MV-4-11 (cell line): ENCODE results near the gene SENP1.
"Not testable (repeated sequence)": the region's sequence is repeated elsewhere in the genome, so short reads cannot be mapped to it uniquely, and the experiment has no call there.

ENCODE experiments used
- DNase-seq: peaks from one replicate; lab custom pipeline; 2025; lab: John Stamatoyannopoulos, UW

The SENP1 gene

DNA sequence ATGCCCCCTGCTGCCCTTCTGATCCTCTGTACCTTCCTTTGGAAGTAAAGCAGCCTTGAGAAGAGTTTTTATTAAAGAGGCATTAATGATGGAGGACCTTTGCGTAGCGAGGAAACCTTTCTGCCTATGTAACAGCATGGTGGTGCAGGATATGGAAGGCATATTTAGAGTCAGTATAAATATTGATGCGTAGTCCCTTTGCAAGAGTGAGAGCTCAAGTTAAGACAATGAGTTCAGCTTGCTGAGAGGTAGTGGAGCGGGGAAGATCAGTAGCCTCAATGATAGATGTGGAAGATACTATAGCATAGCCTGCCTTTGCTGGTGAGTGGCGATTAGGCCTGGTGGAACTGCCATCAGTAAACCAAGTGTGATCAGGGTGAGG, 5.4 kb upstream of the SENP1 start:
- DNase-seq, result not testable (repeated sequence)

DNA sequence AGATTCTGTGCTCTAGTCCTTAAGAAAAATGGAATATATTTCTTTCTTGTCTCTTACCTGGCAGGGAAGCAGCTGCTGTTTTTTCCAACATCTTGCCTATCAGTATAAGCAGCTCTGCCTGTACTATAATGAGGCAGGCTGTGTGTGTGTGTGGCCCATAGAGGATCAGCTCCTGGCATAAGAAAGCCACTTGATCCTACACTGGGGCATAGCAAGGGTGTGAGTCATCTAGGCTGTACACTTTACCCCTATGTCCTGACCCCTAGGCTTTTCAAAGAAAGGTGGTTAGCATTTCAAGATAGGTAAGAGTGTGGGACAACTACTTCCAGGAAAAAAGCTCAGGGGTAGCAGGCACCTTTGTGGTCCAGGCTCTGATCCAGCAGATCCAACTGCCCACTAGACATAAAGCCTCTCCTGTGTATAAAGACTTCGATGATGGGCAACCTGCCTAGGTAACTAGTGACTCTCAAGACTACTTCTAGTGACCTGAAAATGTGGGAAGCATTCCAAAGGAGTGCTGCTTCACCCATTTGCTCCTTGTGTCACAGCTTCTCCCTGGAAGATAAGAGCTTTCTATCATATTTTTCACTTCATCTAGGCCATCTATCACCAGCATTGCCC, 4.9 kb upstream of the SENP1 start:
- DNase-seq, result no peak

DNA sequence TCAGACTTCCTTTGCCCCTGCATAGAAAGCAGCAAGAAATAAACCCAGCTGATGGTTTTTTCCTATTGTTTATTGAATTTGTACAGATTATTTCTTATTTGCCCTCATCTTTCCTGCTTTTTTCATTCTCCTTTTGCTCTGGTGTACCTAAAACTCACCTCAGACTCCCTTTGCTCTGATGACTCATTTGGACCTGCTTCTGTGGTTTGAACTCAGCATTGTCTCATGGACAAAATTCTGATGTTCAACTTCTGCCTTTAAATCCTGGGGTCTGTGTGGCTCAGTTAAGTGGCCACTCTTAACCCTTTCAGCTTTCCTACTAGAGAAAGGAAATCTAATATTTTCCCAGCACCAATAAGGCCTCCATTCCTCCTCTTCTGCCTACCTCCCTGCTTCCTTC, 3.5 kb upstream of the SENP1 start:
- DNase-seq, result no peak

DNA sequence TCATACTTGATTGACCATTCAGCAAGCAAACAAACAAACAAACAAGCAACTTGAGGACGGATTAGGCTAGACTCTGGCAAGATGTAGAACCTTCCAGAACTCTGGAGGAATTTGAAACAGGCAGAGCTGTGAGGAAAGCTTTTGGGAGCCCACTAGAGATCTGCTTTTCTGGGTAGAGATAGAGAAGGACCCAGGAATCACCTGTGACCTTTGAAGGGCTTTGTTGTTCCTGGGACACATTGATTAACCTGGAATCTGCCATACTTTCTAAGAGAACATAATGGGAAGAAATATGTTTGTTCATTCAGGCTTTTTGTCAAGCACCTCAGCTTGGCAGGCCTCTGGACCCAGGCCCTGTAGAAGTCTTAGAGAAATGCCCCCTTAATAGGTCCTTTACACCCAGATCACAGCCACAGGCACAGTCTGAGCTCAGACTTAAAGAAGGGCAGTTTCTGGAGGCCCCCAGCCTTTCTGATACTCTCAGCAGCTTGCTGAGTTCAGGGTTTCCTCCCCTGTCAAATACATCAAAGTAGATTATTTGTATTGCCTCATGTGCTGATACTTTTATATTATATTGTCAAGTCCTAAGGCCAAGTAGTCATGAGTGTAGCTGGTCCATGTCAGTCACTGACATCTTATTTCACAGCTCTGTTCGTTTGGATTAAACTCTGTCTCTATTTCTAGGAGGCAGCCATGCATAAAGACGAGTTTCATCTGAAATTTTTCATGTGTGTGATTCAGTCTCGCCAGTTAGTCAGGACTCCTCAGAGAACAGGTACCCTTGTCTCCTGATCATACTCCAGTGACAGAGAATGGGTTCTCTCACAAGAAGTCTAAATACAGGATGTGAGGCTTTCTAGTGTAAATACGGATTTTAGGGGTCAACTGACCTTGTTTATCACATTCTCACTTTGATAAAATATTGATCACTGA, 1.1 kb upstream of the SENP1 start:
- DNase-seq, result no peak

DNA sequence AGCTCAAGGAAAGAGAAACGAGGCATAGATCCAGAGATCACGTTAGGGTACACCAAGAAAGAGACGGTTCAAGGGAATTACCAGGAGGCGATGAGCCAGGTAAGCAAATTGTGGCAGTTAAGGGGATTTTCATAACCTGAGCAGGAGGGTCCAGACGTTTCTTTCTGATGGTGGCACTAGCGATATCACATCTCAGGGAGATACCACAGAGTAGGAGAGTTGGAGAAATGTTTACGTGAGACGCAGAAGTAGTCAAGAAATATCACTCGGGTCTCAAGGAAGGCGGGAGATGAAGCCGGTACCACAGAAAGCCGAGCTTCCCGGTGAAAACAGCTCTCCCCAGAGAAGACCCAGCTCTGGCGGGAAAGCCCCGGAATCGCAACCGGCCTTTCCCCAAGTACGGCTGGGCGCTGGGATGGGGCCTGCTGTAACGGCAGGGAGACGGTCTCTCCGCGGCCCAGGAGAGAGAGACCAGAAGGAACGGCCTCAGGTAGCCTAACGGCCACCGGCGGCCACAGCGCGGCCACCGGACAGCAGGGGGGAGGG, 485 bp downstream of the SENP1 start:
- DNase-seq, result no peak

DNA sequence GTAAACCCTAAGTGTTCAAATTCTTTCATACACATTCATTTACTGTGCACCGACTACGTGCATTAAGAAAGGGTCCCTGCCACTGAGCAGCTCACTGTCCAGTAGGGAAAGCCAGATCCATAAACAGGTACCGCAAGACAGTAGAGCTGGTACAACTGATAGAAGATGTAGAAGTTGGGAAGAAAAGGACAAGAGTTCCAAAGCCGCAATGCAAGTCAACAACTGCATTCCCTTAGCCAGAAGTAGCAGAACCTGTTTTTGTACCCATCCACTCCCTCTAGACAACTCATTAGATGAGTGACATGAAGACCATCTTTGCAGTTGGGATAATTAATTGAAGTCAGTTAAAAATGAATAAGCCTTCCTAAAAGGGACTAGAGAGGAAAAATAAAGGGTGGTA, 1.3 kb downstream of the SENP1 start:
- no peak for DNase-seq

DNA sequence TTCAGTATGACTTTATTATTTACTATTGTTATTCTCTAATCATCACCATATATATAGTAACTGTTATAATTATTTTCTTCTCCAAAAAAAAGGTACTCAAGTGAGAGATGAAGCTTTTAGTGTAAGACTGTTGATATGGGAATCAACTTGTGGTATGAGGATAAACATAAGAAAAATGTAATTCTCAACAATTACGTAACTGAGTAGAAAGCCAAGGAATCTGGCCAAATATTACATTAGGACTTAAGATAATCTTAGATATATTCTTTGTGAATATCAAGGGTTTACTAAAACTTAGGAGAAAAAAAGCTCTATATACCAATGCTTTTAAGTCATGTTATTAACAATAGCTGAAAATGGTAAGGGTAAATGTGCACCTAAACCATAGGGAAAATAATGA, 13.3 kb downstream of the SENP1 start:
- no peak for DNase-seq

DNA sequence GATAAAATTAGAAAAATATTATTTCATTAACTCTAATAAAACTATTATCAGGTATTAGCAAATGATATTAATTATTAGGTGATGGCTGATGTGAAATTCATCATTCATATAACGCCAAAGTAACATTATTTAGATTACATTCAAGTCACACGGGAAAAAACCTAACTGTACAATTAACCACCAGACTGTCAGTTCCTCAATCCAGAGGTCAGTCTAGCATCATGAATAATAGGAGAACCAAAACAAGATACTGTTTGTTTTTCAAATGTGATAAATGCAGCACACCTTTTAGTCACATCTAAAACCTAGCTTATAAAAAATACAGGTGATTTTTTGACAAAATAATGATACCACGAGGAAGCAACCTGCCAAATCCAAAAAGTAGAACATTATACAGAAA, 19.6 kb downstream of the SENP1 start:
- no peak for DNase-seq

DNA sequence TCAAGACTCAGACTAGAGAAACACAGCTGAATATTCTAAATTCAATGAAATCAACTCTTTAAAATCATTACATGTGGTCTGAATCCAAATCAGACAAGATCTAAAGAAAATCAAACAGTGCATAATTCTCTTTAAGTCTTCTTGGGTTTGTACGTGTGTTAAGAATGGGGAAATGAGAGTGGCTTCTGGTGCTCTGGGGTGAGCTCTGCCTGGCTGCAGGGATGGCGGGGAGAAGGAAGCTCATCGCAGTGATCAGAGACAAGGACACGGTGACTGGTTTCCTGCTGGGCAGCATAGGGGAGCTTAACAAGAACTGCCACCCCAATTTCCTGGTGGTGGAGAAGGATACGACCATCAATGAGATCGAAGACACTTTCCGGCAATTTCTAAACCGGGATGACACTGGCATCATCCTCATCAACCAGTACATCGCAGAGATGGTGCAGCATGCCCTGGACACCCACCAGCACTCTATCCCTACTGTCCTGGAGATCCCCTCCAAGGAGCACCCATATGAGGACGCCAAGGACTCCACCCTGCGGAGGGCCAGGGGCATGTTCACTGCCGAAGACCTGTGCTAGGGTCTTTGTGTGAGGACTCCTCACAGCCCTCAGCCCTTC, 20.9 kb downstream of the SENP1 start:
- peak; percentile 66 for DNase-seq

DNA sequence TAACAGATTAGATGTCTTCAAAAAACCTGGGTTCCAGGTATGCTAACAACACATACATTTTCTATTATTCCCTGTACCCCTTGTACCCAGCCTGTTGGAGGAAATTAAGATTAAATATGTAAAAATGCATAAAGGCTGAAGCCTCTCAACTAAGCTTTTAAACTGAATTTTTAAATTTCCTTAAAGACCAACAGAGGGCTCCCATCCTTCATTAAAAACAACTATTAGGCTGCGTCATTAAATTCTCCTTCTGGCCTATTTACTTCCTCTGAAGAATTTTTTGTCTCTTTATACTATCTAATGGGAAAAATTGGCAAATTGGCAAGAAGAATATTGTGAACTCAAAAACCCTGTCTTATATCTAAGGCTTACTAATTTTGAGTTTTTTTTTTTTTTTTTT, 21.8 kb downstream of the SENP1 start:
- no peak for DNase-seq

DNA sequence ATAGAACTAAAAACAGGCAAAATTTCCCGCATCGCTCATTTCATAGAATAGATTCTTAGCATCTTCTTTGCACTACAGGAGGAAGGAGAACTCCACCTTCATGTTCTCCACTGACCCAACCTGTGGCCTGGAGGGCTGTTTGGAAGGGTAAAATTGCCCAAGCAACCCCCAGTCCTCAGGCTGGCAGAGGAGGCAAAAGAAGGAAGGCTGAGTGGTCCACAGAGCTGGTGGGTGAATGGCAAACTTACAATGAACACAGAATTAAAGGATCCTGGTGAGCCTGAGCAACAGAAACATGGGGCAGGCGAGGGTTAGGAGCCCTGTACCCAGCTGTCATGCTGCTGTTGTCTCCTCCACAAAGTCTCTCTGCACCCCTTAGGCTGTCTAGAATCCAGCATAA, 25.1 kb downstream of the SENP1 start:
- DNase-seq, result no peak

DNA sequence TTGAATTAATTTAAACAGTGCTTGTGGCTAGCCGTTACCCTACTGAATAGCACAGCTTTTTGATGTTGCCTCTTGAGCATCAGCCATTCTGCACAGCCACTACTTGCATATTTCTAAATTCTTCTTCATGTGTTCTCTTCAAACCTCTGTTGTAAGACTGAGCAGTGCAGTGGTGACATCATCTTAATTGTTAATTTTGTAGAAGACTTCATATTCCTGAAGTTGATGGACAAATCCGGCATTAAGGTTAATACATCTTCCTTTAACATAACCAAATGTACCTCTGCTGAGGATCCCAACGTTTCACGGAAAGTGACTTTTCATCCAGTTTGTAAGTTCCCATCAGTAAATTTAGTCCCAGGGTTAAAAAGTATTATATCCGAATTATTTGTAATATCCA, 25.6 kb downstream of the SENP1 start:
- no peak for DNase-seq

DNA sequence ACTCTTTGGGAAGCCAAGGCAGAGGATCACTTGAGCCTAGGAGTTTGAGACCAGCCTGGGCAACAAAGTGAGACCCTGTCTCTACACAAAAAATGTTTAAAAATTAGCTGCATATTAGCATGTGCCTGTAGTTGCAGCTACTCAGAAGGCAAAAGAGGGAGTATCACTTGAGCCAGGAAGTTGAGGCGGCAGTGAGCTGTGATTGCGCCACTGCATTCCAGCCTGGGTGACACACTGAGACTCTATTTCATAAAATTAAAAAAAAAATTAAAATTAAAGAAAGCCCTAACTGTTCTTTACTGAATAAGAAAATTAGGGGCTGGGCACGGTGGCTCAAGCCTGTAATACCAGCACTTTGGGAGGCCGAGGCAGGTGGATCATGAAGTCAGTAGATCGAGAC, 27.0 kb downstream of the SENP1 start:
- peak; percentile 31 for DNase-seq

DNA sequence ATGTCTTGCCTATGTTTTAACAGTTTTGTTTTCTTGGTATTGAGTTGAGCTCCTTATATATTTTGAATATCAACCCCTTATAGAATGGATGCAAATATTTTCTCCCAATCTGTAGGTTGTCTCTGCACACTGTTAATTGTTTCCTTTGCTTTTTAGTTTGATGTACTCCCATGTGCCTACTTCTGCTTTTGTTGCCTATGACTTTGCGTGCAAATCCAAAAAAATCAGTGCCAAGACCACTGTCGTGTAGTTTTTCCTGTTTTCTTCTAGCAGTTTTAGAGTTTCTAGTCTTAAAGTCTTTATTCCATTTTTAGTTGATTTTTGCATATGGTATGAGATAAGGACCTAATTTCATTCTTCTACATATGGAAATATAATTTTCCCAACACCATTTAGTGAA, 28.8 kb downstream of the SENP1 start:
- no peak for DNase-seq

DNA sequence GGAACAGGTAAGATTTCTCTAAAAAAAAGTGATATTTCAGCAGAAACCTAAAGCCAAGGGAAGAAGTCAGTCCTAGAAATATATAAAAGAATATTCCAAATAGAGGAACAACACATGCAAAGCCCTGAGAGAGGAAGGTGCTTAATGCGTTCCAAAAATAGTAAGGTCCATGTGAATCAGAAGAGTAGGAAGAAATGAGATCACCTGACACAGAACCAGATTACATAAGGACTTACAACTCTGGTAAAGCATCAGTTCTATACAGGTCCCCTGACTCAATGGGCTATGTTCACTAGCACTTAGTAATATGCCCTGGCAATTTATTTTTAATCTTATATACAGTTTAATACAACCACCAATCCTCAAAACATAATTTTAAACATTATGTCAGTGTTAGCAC, 30.0 kb downstream of the SENP1 start:
- no peak for DNase-seq

DNA sequence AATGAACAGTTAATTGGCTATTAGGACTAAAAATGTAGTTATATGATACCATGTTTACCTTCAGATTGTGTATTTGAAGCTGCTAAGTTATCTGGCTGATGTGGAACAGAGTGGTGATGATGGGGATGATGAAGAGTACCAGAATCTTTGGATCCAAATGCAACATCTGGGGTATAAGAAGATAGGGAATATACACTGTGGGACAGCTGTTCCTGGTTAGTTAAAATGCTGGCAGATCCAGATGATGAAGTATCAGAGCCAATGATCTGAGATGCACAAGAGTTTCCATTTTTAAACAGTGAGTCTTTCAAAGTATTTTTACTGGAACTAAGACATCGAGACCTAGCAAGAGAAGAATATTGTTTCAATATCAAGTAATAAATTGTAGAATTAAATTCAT, 31.6 kb downstream of the SENP1 start:
- no peak for DNase-seq

DNA sequence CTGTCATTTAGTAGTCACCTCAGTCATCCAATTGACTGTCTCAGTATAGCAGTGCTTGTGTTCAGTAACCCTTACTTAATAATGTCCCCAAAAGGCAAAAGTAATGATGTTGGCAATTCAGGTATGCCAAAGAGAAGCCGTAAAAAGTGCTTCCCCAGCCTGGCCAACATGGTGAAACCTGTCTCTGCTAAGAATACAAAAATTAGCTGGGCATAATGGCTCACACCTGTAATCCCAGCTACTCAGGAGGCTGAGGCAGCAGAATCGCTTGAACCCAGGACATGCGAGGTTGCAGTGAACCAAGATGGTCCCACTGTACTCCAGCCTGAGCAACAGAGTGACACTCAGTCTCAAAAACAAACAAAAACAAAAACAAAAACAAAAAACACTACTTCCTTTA, 33.6 kb downstream of the SENP1 start:
- DNase-seq, result no peak

DNA sequence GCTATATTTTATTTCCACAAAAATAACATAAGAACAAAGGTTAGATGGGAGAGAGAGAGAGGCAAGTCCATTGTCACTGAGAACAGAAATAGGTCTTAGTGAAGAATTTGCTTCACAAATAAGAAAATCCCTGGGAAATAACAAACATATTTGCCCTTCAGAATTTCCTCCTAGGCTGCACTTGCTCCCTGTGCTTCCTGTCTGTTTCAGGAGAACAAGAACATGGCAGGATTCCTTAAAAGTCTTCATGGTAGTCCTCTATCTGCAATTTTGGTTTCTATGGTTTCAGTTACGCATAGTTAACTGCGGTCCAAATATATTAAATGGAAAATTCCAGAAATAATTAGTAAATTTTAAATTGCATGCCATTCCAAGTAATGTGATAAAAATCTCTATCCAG, 34.1 kb downstream of the SENP1 start:
- no peak for DNase-seq

DNA sequence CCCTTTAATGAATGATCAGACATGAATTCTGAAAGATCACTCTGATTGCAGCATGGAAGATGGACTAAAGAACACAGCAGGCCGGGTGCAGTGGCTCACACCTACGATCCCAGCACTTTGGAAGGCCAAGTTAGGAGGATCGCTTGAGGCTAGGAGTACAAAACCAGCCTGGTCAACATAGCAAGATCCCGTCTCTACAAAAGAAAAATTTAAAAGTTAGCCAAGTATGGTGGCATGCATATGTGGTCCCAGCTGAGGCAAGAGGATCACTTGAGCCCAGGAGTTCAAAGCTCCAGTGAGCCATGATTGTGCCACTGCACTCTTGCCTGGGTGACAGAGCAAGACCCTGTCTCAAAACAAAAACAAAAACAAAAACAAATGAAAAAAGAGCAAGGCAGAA, 35.1 kb downstream of the SENP1 start:
- DNase-seq, result no peak

DNA sequence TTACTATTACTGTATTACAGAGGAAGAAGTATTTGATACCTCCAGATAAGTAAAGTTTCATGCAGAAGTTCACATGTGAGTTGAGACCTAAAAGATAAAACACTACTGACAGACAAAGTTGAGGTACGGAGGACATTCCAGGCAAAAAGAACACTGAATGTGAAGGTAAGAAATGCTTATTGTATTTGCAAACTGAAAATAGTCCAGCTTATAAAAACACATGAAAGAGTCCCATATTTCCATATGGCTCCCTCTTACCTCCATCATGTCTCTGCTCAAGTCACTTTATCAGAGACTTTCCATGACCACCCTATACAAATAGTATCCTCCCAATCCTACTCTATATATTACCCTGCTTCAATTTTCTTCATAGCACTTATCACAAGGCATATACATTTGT, 35.8 kb downstream of the SENP1 start:
- DNase-seq, result no peak

DNA sequence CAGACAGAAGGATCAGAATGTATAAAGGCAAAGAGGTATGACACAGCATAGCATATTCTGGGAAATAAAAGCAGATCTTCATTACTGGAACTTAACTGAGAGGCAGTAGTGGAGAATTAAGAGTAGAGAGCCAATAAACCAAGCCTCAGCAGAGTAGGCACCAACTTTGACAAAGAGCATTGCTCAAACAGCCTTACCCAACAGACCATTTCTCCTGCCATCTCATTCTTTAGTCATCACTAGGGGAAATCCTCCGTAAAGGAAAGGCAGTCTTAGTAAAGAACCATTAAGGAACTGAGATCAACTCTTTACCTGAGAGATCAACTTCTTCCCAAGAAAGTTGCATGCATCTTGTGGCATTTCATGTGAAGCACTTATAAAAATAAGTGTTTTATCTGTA, 36.6 kb downstream of the SENP1 start:
- peak; percentile 4 for DNase-seq

DNA sequence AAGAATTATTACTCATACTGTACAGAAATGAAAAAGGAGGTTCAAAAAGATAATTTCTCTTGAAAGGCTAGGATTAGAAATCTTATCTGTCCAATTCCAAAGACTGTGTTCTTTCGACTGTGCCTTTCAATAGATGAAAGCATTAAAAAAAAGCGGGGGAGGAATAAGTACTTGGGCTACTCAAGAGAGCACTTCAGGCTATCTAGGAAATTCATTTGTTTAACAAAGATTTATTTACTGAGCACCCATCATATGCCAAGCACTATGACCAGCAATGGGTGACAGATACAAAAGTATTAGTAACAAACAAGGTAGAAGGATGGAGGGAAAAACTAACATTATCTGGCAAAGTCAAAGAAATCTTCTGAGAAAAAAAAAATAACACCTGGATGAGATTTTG, 37.4 kb downstream of the SENP1 start:
- no peak for DNase-seq
